A549 treated with ZK216348 at 1 μM for 4 hours (cell line): ENCODE results near the gene GPR107. TPM values are rescaled to one million over a fixed set of nuclear protein-coding genes. Genes with fewer than 3 reads are reported as not detected.

Experiments used
- total RNA-seq: library from RNA; stranded (reverse); fragments of 200-300 nt; extraction: Qiagen RNA extraction; gene quantifications from 5 replicates; pipeline ENCODE4 v1.2.3, GENCODE V29; 2022; ENCODE audit warnings: low read depth

The GPR107 gene
- total RNA-seq = 23.5 to 30.6 TPM (median 26.8 TPM) in 5 replicates

DNA sequence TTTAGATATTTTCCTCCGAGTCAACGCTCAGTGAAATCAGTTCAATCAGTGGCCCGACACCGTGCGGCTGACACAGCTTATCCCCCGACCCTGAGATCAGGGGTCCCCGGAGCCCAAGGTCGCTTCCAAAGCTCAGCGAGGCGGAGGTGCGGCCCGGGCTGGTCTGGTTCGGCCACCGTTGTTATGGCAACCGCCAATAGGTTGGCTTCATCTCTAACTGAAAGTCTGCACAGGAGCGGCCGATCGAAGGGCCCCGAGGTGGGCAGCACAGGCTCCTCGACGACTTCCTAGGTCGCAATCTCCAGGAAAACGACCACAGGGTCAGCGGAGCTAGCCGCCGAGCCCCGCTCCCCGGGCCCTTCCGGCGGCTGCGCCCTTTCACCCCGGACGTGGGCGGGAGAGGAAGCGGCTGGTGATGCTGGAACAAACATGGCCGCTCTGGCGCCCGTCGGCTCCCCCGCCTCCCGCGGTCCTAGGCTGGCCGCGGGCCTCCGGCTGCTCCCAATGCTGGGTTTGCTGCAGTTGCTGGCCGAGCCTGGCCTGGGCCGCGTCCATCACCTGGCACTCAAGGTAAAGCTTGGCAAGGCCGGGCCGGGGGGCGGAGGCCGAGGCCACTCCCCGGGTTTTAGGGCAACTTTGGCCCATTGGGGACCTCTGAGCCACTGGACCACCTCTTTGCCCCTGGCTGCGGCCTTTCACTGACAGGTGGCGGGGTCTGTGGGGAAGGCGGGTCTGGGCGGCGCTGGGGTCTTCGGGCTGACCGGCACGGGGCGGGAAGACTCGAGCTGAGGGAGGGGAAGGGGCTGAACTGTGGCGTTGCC lies at the start of gene GPR107:
GPR107 (plus strand) TSS at position 403 of the 821 bp plus-strand sequence; CDS start at position 430, 27 bp downstream.

DNA sequence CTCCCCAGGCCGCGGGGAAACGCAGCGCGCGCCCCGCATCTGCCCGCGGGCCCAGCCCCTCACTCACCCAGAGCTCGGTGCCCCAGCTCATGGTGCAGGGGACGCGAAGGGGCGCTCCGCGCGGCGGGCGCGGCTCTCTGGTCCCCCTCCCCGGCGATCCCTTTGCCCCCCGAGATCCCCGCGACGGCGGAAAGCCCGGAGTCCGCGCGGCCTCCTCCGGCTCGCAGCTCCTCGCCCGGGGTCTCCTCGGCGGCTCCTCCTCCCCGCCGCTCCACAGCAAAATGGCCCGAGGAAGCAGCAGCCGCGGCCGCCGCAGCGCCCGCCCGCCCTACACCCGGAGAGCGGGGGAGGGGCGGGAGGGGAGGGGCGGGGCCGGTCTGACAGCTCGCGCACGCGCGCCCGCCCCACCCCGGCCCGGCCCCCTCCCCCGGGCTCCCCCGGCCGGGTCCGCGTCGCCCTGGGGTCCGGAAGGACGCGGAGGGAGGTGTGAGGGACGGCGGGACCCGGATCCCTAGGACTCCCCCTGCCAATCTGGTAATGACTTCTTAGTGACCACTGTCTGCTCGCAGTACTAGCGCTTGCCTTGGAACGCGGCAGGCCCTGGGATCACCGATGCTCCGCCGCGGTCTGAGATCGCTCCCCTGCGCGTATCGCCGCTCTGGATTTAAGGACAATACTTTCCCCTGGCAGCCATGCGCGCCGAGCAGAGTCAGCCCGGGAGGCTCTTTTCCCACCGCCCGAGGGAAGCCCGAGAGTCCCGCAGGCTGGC lies 10.6 kb upstream of the GPR107 start, which contains the start of gene FNBP1:
FNBP1 (minus strand) TSS at position 305 of the 769 bp plus-strand sequence; CDS start at position 91, 214 bp downstream.

DNA sequence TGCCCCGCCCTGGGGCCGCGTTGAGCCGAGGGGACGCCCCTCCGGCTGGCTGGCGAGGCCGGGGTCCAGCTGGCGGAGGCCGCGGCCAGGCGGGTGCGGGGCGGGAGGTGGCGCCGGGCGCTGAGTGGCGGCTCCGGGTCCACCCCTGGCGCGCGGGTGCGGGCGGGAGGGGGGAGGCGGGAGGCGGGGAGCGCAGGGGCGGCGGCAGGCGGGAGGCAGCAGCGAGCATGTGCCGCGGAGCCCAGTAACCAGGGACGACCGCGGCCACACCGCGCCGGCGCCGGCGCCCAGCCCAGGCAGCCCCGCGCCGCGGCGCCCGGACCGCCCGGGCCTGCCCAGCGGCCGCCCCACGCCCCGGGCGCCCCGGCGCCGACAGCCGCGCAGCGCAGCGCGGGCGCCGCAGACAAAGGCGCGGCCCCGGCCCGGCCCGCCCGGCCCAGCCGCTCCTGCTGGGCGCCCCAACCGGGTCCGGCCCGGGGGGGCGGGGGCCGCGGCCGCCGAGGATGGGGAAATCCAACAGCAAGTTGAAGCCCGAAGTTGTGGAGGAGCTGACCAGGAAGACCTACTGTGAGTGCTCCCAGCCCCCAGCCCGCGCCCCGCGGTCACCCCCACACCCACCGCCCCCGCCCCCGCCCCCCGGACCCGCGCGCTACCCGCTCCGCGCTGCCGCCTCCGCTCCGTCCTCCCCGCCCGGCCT lies 118.6 kb downstream of the GPR107 start, which contains the start of gene NCS1:
NCS1 (plus strand) TSS at position 244 of the 697 bp plus-strand sequence; CDS start at position 504, 260 bp downstream.

Other genes starting within 250 kb of the GPR107 start
- 55.8 to 62.4 TPM (median 60.4 TPM) in 5 replicates for gene TOR1A, start 229.8 kb upstream of the GPR107 start, total RNA-seq
- gene C9orf78, start 218.6 kb upstream of the GPR107 start, total RNA-seq = 49.5 to 64.6 TPM (median 52.2 TPM) in 5 replicates
- 5.1 to 6.1 TPM (median 5.4 TPM) in 5 replicates for gene USP20, start 218.4 kb upstream of the GPR107 start, total RNA-seq
- 11.6 to 15.5 TPM (median 13.8 TPM) in 5 replicates for gene FNBP1, start 10.7 kb upstream of the GPR107 start, total RNA-seq
- 28.4 to 55.9 TPM (median 48.8 TPM) in 5 replicates for gene NCS1, start 118.5 kb downstream of the GPR107 start, total RNA-seq
- 0.06 to 0.13 TPM in 2 of 5 replicates, not detected in the others for gene HMCN2, start 211.9 kb downstream of the GPR107 start, total RNA-seq